NB4 (cell line): ENCODE measurements around the gene DSG3.

Experiments used
- MAX ChIP-seq: IDR thresholded peaks from 2 replicates; pipeline ENCODE4 v1.6.1; 2011; ENCODE audit warnings: low read depth, low read length
- MYC ChIP-seq: IDR thresholded peaks from 2 replicates; pipeline ENCODE4 v1.6.1; 2011; ENCODE audit warnings: low read depth, low read length
- POLR2A ChIP-seq: IDR thresholded peaks from 2 replicates; pipeline ENCODE4 v1.6.1; 2011; ENCODE audit warnings: mild to moderate bottlenecking; ENCODE audit not compliant: insufficient read length; ENCODE audit errors: extremely low read depth
- TF ChIP-seq, protein P1 (sequence below): IDR thresholded peaks from one replicate; pipeline ENCODE4 v1.5.1; 2012; ENCODE audit warnings: low read depth, low read length

DNA sequence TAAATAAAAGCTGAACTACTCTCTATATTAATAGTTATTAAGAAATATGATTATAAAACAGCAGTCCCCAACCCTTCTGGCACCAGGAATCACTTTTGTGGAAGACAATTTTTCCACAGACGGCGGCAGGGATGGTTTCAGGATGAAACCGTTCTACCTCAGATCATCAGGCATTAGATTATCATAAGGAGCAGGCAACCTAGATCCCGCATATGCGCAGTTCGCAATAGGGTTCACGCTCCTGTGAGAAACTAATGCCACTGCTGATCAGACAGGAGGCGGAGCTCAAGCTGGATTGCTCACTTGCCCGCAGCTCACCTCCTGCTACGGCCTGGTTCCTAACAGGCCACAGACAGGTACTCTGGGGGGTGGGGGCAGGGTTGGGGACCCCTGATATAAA lies 31.1 kb downstream of the DSG3 start:
- TF ChIP-seq, protein P1, sequence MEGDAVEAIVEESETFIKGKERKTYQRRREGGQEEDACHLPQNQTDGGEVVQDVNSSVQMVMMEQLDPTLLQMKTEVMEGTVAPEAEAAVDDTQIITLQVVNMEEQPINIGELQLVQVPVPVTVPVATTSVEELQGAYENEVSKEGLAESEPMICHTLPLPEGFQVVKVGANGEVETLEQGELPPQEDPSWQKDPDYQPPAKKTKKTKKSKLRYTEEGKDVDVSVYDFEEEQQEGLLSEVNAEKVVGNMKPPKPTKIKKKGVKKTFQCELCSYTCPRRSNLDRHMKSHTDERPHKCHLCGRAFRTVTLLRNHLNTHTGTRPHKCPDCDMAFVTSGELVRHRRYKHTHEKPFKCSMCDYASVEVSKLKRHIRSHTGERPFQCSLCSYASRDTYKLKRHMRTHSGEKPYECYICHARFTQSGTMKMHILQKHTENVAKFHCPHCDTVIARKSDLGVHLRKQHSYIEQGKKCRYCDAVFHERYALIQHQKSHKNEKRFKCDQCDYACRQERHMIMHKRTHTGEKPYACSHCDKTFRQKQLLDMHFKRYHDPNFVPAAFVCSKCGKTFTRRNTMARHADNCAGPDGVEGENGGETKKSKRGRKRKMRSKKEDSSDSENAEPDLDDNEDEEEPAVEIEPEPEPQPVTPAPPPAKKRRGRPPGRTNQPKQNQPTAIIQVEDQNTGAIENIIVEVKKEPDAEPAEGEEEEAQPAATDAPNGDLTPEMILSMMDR = no peak
- TF ChIP-seq POLR2A (no peak), MAX (no peak), MYC (no peak)
